Activated CD4-positive, alpha-beta T cell treated with anti-CD3 and anti-CD28 coated beads, Interleukin-2, Interleukin-6, amounts not matched to agents 100 ng/mL and 50 ng/mL, durations not matched to agents 16 hours and 8 hours (primary cell): ENCODE results near the gene ARHGEF19.
"Not testable (repeated sequence)": the region's sequence is repeated elsewhere in the genome, so short reads cannot be mapped to it uniquely, and the experiment has no call there.

ENCODE experiments used
- DNase-seq: peaks from one replicate; pipeline ENCODE4 v3.0.0-alpha.2; 2020

ARHGEF19 gene

GRCh38 chr1:16212251-16212961 lies at the start of gene ARHGEF19:
Gene ARHGEF19, minus strand, starts transcription at chr1:16212652. Its CDS starts 3,598 bp downstream, at chr1:16209054.
- DNase-seq, result no peak

GRCh38 chr1:16262067-16262466 lies 49.6 kb upstream of the ARHGEF19 start:
- DNase-seq, result no peak

GRCh38 chr1:16260814-16261213 lies 48.4 kb upstream of the ARHGEF19 start:
- DNase-seq, result no peak

DNA sequence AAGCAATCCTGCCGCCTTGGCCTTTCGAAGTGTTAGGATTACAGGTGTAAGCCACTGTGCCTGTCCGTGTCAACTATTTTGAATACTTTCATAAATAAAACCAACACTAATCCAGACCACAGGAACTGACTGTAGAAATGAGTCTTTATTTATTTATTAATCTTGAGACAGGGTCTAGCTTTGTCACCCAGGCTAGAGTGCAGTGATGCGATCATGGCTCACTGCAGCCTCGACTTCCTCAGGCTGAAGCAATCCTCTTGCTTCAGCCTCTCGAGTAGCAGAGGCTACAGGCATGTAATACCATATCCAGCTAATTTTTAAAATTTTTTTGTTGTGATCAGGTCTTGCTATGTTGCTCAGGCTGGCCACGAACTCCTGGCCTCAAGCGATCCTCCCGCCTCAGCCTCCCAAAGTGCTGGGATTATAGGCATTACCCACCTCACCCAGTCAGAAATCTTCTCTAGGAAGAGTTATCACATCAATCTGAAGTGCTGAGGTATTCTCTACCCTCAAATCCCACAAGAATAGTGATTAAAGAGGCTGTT lies 46.2 kb upstream of the ARHGEF19 start:
- no peak for DNase-seq

GRCh38 chr1:16257968-16258367 lies 45.5 kb upstream of the ARHGEF19 start:
- no peak for DNase-seq

- not testable (repeated sequence) for DNase-seq
Measured at GRCh38 chr1:16257556-16257955, 45.1 kb upstream of the ARHGEF19 start.

DNA sequence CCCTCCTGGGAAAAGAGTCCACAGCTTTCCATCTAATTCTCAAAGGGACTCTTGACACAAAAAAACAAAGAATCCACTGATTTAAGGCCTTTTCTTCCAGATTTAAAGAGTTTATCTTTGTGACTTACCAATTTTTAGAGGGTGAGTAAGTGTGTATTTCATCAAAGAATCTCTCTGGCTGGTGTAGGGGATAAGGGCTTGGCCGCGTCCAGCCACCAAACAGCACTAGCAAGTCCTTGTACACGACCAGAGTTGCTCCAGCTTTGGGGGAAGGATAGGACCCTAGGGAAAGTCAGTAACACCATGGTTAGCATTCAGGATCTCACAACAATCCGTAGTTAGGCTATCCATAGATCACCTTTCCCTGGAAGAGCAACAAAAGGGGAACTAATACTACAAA lies 44.0 kb upstream of the ARHGEF19 start:
- DNase-seq, result no peak

DNA sequence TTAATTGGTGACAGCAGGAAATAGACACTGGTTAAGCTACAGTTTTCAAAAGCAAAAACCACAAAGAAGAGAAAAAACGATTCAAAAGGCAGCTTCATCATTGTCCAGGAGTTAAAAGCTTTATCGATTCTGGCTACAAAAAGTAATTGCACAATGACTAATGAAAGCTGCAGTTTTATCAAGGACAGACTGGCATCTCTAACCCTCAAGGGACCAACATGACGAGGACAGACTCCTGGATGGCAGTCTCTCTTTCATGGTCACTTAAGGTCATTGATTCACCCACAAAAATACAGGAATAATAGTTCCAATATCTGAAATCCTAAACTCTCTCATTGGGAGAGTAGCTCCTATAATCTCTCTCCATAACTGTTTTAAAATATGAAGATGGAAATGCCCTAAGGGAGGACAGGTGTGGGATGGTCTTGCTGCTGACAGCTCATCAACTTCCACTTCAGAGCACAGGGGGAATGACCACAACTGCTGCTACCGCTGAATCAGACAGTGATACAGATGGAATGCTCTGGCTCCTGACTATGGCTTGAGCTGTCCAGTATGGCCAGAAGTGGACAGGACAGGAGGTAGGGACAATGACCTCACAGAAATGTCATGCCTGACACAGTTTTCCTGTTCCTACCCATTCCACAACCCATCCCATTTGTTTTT lies 41.9 kb upstream of the ARHGEF19 start:
- DNase-seq, result no peak

DNA sequence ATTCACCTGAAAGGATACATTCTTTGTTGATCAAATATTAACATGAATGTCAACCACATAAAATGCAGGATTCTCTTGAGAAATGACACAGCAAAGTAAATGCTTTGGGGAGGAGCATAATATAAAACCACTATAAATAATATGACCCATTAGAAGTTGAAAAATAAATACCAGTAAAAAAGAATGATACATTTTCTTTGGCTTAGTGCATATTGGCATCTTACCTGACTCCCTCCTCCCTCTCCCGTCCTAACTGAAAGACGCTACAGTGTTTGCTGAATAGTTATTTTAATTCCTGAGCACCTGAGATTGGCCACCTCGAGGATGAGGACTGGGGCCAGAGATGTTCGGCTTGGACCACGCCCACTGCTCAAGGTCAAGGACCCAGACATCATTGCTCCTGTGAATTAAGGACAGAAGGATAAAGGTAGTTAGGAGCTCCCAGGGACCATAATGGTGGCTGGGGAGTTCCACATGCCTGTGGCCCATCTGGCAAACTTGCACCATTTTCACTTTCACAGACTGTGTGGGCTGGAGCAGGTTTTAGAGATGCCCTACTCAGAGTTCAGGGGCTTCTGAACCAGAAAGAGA lies 41.0 kb upstream of the ARHGEF19 start:
- no peak for DNase-seq

DNA sequence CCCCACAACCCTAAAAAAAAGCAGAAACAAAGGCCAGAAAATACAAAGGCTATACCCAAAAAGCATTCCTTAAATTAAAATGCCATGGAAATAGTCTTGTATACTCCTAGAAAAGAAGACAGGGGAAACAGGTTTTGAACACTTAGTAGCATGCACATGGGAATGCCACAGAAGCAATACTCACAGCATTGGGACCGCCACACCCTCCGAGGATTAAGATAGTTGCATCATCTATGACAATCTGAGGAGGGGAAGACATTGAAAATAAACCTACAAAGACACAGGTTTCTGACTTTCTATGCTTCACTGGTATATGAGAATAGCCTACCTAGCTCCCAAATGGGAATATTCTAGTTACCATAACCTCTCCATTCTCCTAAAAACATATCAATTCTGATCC lies 40.5 kb upstream of the ARHGEF19 start:
- DNase-seq, result no peak

DNA sequence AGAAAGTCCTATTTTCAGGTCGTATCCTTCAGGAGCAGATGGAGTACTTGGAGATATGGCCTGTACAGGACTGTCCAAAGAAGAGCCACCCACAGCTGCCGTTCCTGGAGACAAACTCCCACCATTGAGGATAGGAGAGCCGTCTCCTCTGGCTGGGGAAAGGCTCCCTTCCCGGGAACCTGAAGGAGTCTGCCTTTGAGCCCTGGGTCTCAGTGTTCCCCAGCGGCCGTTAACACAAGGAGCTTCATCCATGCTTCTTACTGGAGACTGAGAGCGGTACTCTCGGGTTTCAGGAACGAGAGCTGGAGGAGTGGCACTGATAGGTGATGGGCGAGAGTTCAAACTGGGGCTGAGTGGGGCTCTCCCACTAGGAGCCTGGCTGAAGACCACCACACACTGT lies 38.9 kb upstream of the ARHGEF19 start:
- no peak for DNase-seq

- DNase-seq, result no peak
Measured at GRCh38 chr1:16250524-16251251, 38.2 kb upstream of the ARHGEF19 start.

DNA sequence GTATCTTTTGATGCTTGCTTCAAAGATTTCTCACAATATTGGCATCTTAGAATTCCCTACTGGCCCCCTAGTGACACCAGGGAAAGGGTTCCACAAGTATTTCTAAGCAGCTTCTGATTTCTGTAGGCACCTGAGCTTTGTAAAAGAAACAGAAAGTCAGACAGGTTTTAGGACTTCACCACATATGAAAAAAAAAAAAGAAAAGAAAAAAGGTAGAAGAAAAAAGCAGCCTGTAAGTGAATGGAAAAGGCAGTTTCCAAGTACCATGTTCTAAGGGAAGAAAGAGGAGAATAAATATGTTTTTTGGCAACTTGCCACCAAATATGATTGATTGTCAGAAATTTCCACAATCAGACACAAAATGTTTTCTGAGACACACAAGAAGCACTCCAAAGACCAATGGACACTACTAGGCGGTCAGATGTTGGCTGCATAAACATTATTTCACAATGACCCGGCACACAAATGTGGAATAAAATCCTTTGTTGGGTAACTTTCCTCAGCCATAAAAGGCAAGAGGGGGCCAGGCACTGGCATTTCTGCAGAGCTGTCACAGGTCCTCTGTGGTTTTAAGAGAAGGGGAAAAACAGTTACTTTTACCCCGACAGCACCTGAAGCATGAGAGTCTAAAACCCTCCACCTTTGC lies 37.3 kb upstream of the ARHGEF19 start:
- no peak for DNase-seq

GRCh38 chr1:16248603-16249516 lies 36.4 kb upstream of the ARHGEF19 start:
- DNase-seq, result no peak

GRCh38 chr1:16248007-16248436 lies 35.6 kb upstream of the ARHGEF19 start:
- no peak for DNase-seq

- DNase-seq, result no peak
Measured at GRCh38 chr1:16247441-16247840, 35.0 kb upstream of the ARHGEF19 start.

DNA sequence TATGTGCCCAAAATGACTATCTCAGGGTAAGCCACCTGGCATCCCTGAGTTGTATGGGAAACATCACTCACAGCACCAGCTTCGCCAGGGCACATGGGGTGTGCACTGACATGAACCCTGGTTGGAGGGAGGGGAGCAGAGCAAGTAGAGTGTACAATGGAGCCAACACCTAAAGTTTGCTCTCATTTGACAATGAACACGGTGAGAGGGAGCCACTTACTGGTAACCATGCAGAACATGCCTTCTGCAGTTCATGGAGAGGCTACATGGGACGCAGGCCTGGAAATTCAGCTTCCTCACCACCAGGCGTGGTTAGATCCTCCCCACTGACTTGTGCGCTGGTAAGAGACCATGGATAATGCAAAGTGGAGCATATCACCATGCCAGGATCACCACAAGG lies 34.5 kb upstream of the ARHGEF19 start:
- DNase-seq, result no peak

DNA sequence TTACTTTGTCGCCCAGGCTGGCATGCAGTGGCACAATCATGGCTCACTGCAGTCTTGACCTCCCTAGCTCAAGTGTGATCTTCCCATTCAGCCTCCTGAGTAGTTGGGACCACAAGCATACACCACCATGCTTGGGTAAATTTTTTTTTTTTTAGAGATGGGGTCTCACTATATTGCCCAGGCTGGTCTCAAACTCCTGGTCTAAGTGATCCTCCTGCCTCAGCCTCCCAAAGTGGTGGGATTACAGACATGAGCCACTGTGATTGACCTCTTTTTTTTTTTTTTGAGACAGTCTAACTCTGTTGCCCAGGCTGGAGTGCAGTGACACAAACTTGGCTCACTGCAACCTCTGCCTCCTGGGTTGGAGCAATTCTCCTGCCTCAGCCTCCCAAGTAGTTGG lies 33.8 kb upstream of the ARHGEF19 start:
- DNase-seq, result not testable (repeated sequence)

GRCh38 chr1:16245476-16246196 lies 33.2 kb upstream of the ARHGEF19 start:
- DNase-seq, result no peak

GRCh38 chr1:16244650-16245285 lies 32.3 kb upstream of the ARHGEF19 start:
- DNase-seq, result no peak
